Measurements from ENCODE around the gene MYOM3.

- TF ChIP-seq E2F6 (IDR thresholded peaks at IDR 0.05; ENCODE audit: borderline replicate concordance, low read depth) (no peak), CHD2 (IDR thresholded peaks at IDR 0.05; ENCODE audit: low read length, partially characterized antibody) (no peak), ESRRA (IDR thresholded peaks at IDR 0.05; ENCODE audit: borderline replicate concordance, low read length) (no peak), POLR2A (IDR thresholded peaks at IDR 0.05; ENCODE audit: low read length) (no peak), RAD21 (conservative IDR thresholded peaks at IDR 0.05 in 1 of 2, IDR thresholded peaks at IDR 0.05 in 1 of 2) (no peak), MAFK (IDR thresholded peaks at IDR 0.05; ENCODE audit: partially characterized antibody) (no peak), USF2 (IDR thresholded peaks at IDR 0.05) (no peak), CTCF (IDR thresholded peaks at IDR 0.05) (no peak), CHD4 (IDR thresholded peaks at IDR 0.05; ENCODE audit: borderline replicate concordance) (no peak), CBX8 (IDR thresholded peaks at IDR 0.05) (no peak)
Measured at GRCh38 chr1:24093732-24094131, 18.2 kb downstream of the MYOM3 start.

Data from A549 (cell line).